Stimulated activated CD8-positive, alpha-beta memory T cell treated with anti-CD3 and anti-CD28 coated beads, Interleukin-7, amount 100 ng/mL, for 4 hours (primary cell): ENCODE measurements around the gene ZNF341.

Source experiments
- DNase-seq, 2 donors: peaks; one replicate each; pipeline ENCODE4 v3.0.0-alpha.2; 2020; ENCODE audit warnings: low read depth in 2 of 2

ZNF341 gene

DNA sequence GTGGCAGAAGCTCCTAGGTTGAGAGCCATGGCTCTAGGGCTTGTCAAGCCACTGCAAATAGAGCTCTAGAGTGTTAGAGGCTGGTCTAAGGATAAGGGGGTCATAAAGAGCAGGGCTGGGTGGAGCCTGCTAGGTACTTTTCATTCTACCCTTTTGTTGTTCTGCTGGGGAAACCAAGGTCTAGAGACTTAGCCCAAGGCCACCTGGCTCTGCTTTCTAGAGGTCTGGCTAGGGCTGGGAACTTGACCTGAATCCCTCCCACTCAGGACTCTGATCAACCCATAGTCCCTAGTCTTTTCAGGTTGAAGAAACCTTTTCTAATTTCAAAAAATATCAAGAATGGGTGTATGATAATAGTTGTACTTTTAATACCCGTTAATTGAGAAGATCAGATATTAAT lies 93.1 kb downstream of the ZNF341 start:
- DNase-seq: no peak

- no peak for DNase-seq
Observed at GRCh38 chr20:33825340-33826269, 93.8 kb downstream of the ZNF341 start.

DNA sequence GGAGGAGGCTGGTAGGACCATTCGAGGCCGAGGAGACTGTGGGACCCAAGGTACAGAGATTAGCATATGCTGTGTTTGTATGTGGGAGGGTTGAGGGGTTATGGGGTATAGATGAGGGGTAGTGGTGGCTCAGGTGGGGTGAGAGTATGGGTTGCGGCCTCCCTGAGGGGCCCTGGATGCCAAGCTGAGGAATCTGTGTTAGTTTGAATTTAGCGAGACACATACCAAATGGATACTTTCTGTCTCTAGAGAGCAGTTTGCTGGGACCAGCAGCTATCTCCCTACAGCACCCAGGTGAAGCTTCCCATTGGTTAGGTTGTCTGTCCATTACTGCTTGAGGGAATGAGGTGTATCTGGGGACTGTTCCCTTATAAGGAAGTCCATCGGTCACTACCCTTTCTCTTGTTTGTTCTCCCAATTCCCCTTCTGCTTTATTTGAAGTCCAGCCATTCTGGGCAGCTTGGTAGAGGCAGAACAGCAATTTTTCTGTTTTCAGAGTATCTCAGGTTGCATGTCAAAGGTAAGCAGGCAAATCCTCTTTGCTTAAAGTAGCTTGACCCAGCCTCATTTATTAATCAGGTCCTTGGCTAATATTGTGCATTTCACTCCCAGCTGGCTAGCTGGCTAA lies 94.6 kb downstream of the ZNF341 start:
- DNase-seq: no peak

GRCh38 chr20:33827109-33827508 lies 95.3 kb downstream of the ZNF341 start:
- no peak for DNase-seq

DNA sequence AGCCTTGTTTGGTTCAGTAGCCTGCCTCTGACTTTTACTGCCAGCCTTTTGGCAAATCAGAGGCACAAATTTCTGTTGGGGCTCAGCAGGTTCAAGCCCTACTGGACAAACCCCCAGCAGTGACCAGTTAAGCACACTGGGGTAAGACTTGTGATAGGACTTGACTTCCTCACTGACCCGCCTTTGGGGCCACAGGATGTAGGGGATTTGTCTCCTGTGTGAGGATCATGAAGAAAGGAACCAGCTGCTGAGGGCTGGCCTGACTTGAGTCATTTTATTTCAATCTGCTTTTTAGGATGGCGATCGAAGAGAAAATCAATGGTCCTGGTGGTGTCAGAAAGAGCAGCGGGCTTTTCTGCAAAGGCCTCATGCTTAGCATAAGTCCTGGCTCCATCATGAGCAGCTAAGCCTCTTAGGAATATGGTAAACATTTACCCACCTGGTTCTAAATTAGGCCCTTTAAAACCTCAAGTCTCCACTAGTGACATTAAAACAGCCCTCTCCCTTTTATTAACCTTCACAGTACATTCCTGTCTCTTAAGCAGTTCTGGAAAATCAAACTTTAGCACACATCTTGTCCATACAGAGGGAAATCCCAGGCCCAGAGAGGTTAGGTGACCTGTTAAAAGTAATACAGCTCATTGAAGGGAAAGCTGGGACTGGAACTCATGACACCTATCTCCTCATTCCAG lies 96.0 kb downstream of the ZNF341 start:
- no peak for DNase-seq

- DNase-seq: no peak
Observed at GRCh38 chr20:33828326-33828844, 96.6 kb downstream of the ZNF341 start.

GRCh38 chr20:33828967-33829560 lies 97.3 kb downstream of the ZNF341 start:
- DNase-seq: no peak

GRCh38 chr20:33829636-33830035 lies 97.8 kb downstream of the ZNF341 start:
- DNase-seq: no peak

GRCh38 chr20:33830371-33830770 lies 98.6 kb downstream of the ZNF341 start:
- no peak for DNase-seq

- no peak for DNase-seq
Observed at GRCh38 chr20:33832103-33832804, 100.5 kb downstream of the ZNF341 start.

DNA sequence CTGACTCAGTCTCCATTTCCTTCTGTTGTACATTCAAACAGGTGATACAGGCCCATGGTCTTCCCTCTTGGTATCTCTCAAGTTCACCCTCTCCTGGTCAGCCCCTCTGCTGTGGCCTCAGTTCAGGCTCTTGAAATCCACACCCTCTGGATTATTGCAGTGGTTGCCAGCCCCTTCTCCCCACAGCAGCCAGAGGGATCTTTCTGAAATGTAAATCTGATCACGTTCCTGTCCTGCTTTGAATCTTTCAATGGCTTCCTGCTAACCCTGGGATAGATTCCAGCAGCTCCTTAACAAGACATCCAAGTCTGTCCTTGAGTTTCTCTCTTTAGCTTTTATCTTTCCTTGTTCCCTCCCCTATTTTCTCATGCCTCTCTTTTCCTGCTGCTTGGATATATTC lies 101.5 kb downstream of the ZNF341 start:
- DNase-seq: no peak

DNA sequence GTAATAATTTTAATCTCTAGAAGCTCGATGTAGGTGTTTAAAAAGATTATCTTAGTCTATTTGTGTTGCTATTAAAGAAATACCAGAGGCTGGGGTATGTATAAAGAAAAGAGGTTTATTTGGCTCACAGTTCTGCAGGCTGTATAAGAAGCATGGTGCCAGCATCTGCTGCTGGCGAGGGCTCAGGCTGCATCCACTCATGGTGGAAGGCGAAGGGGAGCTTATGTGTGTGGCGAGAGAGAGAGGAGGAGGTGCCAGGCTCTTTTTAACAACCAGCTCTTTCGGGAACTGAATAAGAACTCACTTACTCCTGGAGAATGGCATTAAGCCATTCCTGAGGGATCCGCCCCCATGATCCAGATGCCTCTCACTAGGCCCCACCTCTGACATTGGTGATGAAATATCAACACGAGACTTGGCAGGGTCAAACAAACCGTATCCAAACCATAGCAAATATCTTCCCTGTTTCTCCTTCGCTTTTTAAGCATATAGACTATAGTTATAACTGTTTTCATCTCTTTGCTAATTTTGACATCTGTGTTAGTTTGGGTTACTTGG lies 103.9 kb downstream of the ZNF341 start:
- DNase-seq: no peak

GRCh38 chr20:33836277-33836676 lies 104.5 kb downstream of the ZNF341 start:
- DNase-seq: no peak

GRCh38 chr20:33837096-33837830 lies 105.5 kb downstream of the ZNF341 start:
- DNase-seq: no peak

DNA sequence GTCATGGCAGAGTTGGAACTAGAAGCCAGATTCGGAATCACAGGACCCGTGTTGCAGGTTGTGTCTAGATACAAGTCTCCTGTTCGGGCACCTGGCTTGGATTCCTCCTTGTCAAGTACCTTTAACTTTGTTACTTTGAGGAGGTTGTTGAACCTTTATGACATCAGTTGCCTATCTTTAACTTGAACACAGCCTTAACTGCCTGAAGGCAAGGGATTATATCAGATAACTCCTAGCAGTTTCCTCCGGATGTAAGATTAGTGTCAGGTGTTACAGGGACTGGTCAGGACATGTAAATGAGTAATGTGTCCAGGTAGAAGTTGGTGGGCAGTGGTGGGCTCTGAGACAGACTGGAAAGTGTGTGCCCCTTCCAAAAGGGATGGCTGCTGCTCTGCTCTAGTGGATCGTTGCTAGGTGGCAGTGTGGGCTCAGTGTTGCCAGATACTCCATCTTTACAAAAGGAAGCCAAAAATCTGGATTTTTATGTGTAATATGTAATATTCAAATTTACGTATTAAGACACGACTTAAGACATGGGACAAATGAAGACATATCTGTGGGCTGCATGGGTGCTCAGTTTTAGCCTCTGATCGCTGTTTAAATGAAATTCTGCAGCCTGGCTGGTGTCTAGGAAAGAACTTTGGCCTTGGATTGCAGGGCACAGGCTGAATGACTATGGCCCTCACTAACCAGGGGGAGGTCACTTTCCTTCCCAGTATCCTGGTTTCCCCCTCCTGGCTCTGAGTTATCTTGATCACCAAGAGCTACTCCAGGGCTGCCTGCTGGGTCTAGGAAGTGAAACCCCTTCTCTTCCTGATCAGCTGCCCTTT lies 106.5 kb downstream of the ZNF341 start:
- no peak for DNase-seq

GRCh38 chr20:33839591-33839990 lies 107.8 kb downstream of the ZNF341 start:
- no peak for DNase-seq

- no peak for DNase-seq
Observed at GRCh38 chr20:33840160-33840559, 108.4 kb downstream of the ZNF341 start.

DNA sequence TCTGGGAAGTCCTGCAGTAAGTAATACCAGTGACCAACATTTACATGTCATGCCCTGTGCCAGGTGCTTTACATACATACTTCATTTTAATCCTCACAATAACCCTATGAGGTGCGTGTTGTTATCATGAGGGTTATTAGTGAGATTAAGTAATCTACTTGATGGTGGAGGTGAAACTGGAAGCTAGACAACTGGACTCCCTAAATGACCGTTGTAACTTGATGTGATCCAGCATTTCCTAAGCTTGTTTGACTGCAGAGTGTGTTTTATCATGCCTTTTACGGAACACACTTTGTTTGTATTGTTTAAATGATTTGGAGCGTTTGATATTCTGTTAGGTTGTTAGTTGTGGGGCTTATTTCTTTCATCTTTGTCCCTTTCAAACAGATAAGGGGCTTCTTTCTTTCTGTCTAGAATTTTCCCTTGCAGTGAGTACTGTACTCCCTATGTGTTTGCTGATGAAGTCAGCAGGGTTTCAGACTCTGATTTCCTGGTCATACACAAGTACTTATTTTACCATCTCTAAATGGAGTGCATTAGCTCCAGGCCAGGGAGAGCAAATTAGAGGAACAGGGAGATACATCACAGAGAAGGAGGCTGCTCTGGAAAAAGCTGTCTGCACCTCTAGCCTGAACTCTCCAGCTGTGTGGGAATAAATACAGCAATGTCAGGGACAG lies 109.1 kb downstream of the ZNF341 start:
- DNase-seq: no peak

GRCh38 chr20:33841436-33841799 lies 109.6 kb downstream of the ZNF341 start:
- DNase-seq: no peak
